Trophoblast cell (in vitro differentiated cells and primary cell): ENCODE measurements around the gene PREB.

Experiments used
- DNase-seq, 2 donors: peaks; one replicate each; pipeline ENCODE4 v3.0.0-alpha.2; 2016
- H2AFZ ChIP-seq: 2 replicates; pipeline ENCODE4 v1.6.1; 2013; ENCODE audit warnings: low read length, moderate library complexity, mild to moderate bottlenecking; ENCODE audit not compliant: insufficient read depth, poor library complexity
- H2AK5ac ChIP-seq: 2 replicates; pipeline ENCODE4 v1.6.1; 2013; ENCODE audit warnings: mild to moderate bottlenecking, low read length
- H2BK120ac ChIP-seq: 2 replicates; pipeline ENCODE4 v1.6.1; 2013; ENCODE audit warnings: low read length, mild to moderate bottlenecking, moderate library complexity; ENCODE audit not compliant: insufficient read depth, poor library complexity
- H2BK12ac ChIP-seq: 2 replicates; pipeline ENCODE4 v1.6.1; 2013; ENCODE audit warnings: mild to moderate bottlenecking, low read length, moderate library complexity
- H2BK5ac ChIP-seq: 2 replicates; pipeline ENCODE4 v1.6.1; 2013; ENCODE audit warnings: low read length, low read depth, moderate library complexity, mild to moderate bottlenecking; ENCODE audit not compliant: poor library complexity
- H3K14ac ChIP-seq: 2 replicates; pipeline ENCODE4 v1.6.1; 2013; ENCODE audit warnings: mild to moderate bottlenecking, low read length
- H3K18ac ChIP-seq: 2 replicates; pipeline ENCODE4 v1.6.1; 2013; ENCODE audit warnings: mild to moderate bottlenecking, low read length
- H3K23ac ChIP-seq: 2 replicates; pipeline ENCODE4 v1.6.1; 2013; ENCODE audit warnings: low read length
- H3K27ac ChIP-seq: 2 replicates; pipeline ENCODE4 v1.5.1; 2013; ENCODE audit warnings: low read depth, mild to moderate bottlenecking, inconsistent platforms, low read length, moderate library complexity
- H3K27me3 ChIP-seq: 2 replicates; pipeline ENCODE4 v1.6.1; 2013; ENCODE audit warnings: inconsistent platforms, mild to moderate bottlenecking, low read length, moderate library complexity; ENCODE audit not compliant: insufficient read depth
- H3K36me3 ChIP-seq, 2 experiments: 1 replicate in 1 of 2; 2 replicates in 1 of 2; pipeline ENCODE4 v1.6.1; 2013; ENCODE audit warnings: low read length in 2 of 2, mild to moderate bottlenecking in 2 of 2, moderate library complexity in 1 of 2; ENCODE audit not compliant: insufficient read depth in 2 of 2, control insufficient read depth in 1 of 2
- H3K4ac ChIP-seq: 2 replicates; pipeline ENCODE4 v1.6.1; 2013; ENCODE audit warnings: low read depth, mild to moderate bottlenecking, low read length, moderate library complexity
- H3K4me1 ChIP-seq, 2 experiments: 1 replicate in 1 of 2; 2 replicates in 1 of 2; pipeline ENCODE4 v1.6.1; 2013; ENCODE audit warnings: low read length in 2 of 2, mild to moderate bottlenecking in 2 of 2, moderate library complexity in 1 of 2; ENCODE audit not compliant: insufficient read depth in 2 of 2, control insufficient read depth in 1 of 2
- H3K4me2 ChIP-seq: 2 replicates; pipeline ENCODE4 v1.6.1; 2013; ENCODE audit warnings: inconsistent platforms, mild to moderate bottlenecking, low read length, moderate library complexity
- H3K4me3 ChIP-seq: 2 replicates; pipeline ENCODE4 v1.5.1; 2013; ENCODE audit warnings: mild to moderate bottlenecking, low read depth, low read length, inconsistent platforms
- H3K79me1 ChIP-seq: one replicate; pipeline ENCODE4 v1.6.1; 2013; ENCODE audit warnings: low read length
- H3K79me2 ChIP-seq: 2 replicates; pipeline ENCODE4 v1.6.1; 2013; ENCODE audit warnings: low read length, mild to moderate bottlenecking; ENCODE audit not compliant: control insufficient read depth, insufficient read depth, poor library complexity
- H3K9ac ChIP-seq: 2 replicates; pipeline ENCODE4 v1.6.1; 2013; ENCODE audit warnings: mild to moderate bottlenecking, low read length
- H3K9me3 ChIP-seq: 2 replicates; pipeline ENCODE4 v1.6.1; 2013; ENCODE audit warnings: low read depth, mild to moderate bottlenecking, control low read depth, inconsistent platforms, low read length; ENCODE audit not compliant: insufficient read depth
- H4K12ac ChIP-seq: 2 replicates; pipeline ENCODE4 v1.6.1; 2013; ENCODE audit warnings: low read depth, mild to moderate bottlenecking, low read length, moderate library complexity
- H4K8ac ChIP-seq: 2 replicates; pipeline ENCODE4 v1.6.1; 2013; ENCODE audit warnings: low read depth, mild to moderate bottlenecking, low read length, moderate library complexity
- H4K91ac ChIP-seq: one replicate; pipeline ENCODE4 v1.6.1; 2013; ENCODE audit warnings: low read depth, mild to moderate bottlenecking, low read length, moderate library complexity
- WGBS: extraction: QIAGEN DNeasy Blood & Tissue Kit; methylation state at CpG from one replicate; pipeline ENCODE4 v1.1.7; 2013; ENCODE audit warnings: missing lambda C conversion rate; ENCODE audit not compliant: insufficient read length, insufficient coverage; ENCODE audit errors: extremely low coverage; 5-methylcytosine and 5-hydroxymethylcytosine counted together

The PREB gene

GRCh38 chr2:27095745-27096651, 38.4 kb downstream of the PREB start:
- no peak overlapping the region for H2AK5ac ChIP-seq
- peak overlapping the region; percentile 9 for H3K18ac ChIP-seq
- H3K23ac ChIP-seq = no peak overlapping the region
- no peaks in the 10 kb centered on the region for H3K79me2 ChIP-seq
- peak; percentile 44 to 70 for DNase-seq
- H4K91ac ChIP-seq = peak overlapping the region; percentile 31
- peak overlapping the region; percentile 25 for H3K14ac ChIP-seq
- H3K9me3 ChIP-seq = no peaks in the 10 kb centered on the region
- peak overlapping the region; percentile 87 for H2AFZ ChIP-seq
- no peaks in the 10 kb centered on the region for H3K27me3 ChIP-seq
- H4K8ac ChIP-seq = peak overlapping the region; percentile 96
- peaks cover 4% of the 10 kb centered on the region in 2 experiments for H3K4me1 ChIP-seq
- no peak overlapping the region for H3K4me3 ChIP-seq
- no peaks in the 10 kb centered on the region for H3K36me3 ChIP-seq
- H3K27ac ChIP-seq = peak overlapping the region; percentile 24
- no peak overlapping the region for H3K4ac ChIP-seq
- H3K79me1 ChIP-seq = peaks cover 7% of the 10 kb centered on the region
- peak overlapping the region; percentile 62 for H3K4me2 ChIP-seq
- H4K12ac ChIP-seq = peak overlapping the region; percentile 55
- H2BK120ac ChIP-seq = peak overlapping the region; percentile 62
- H2BK5ac ChIP-seq = peak overlapping the region; percentile 43
- no CpG with 5 or more reads among the region's 18 CpGs for WGBS
- H2BK12ac ChIP-seq = peak overlapping the region; percentile 33
- peak overlapping the region; percentile 11 for H3K9ac ChIP-seq

- DNase-seq = no peak
- no peak overlapping the region for H3K4ac ChIP-seq
- no peak overlapping the region for H3K14ac ChIP-seq
- H3K9me3 ChIP-seq = no peaks in the 10 kb centered on the region
- H2BK12ac ChIP-seq = no peak overlapping the region
- H4K91ac ChIP-seq = peak overlapping the region; percentile 31
- no peaks in the 10 kb centered on the region for H3K27me3 ChIP-seq
- no peak overlapping the region for H4K12ac ChIP-seq
- H3K4me3 ChIP-seq = no peak overlapping the region
- H3K9ac ChIP-seq = no peak overlapping the region
- no CpG with 5 or more reads among the region's 2 CpGs for WGBS
- no peak overlapping the region for H3K23ac ChIP-seq
- no peak overlapping the region for H2BK5ac ChIP-seq
- H3K36me3 ChIP-seq = no peaks in the 10 kb centered on the region
- H2AK5ac ChIP-seq = no peak overlapping the region
- peak overlapping the region; percentile 96 for H4K8ac ChIP-seq
- H3K27ac ChIP-seq = peak overlapping the region; percentile 20
- H3K4me2 ChIP-seq = no peak overlapping the region
- H3K18ac ChIP-seq = no peak overlapping the region
- H3K79me2 ChIP-seq = no peaks in the 10 kb centered on the region
- H2AFZ ChIP-seq = no peak overlapping the region
- no peak overlapping the region for H2BK120ac ChIP-seq
- H3K4me1 ChIP-seq = peaks cover 4% of the 10 kb centered on the region in 2 experiments
- peaks cover 7% of the 10 kb centered on the region for H3K79me1 ChIP-seq
Observed at GRCh38 chr2:27095427-27095744, 39.0 kb downstream of the PREB start.

GRCh38 chr2:27094353-27094984, 40.0 kb downstream of the PREB start:
- Histone ChIP-seq H3K4me1 (peaks cover 4% of the 10 kb centered on the region in 2 experiments), H3K27me3 (no peaks in the 10 kb centered on the region), H3K4me2 (no peak overlapping the region), H3K36me3 (no peaks in the 10 kb centered on the region), H3K23ac (no peak overlapping the region), H3K79me2 (no peaks in the 10 kb centered on the region), H2AFZ (no peak overlapping the region), H3K27ac (no peak overlapping the region), H3K9ac (no peak overlapping the region), H4K91ac (no peak overlapping the region), H3K4me3 (no peak overlapping the region), H4K8ac (no peak overlapping the region), H2BK12ac (no peak overlapping the region), H3K4ac (no peak overlapping the region), H3K14ac (no peak overlapping the region), H2AK5ac (no peak overlapping the region), H3K79me1 (peaks cover 7% of the 10 kb centered on the region), H4K12ac (no peak overlapping the region), H2BK5ac (no peak overlapping the region), H2BK120ac (no peak overlapping the region), H3K18ac (no peak overlapping the region), H3K9me3 (no peaks in the 10 kb centered on the region)
- no CpG with 5 or more reads among the region's 24 CpGs for WGBS
- no peak for DNase-seq

- Histone ChIP-seq H3K36me3 (no peaks in the 10 kb centered on the region), H3K4me3 (no peak overlapping the region), H4K8ac (no peak overlapping the region), H3K9me3 (no peaks in the 10 kb centered on the region), H3K23ac (peak overlapping the region; percentile 50), H3K27me3 (no peaks in the 10 kb centered on the region), H3K27ac (no peak overlapping the region), H3K4me2 (no peak overlapping the region), H2AK5ac (no peak overlapping the region), H3K79me1 (peaks cover 7% of the 10 kb centered on the region), H4K91ac (no peak overlapping the region), H3K4me1 (peaks cover 4% of the 10 kb centered on the region in 2 experiments), H2BK120ac (no peak overlapping the region), H2BK5ac (no peak overlapping the region), H2AFZ (no peak overlapping the region), H2BK12ac (no peak overlapping the region), H3K14ac (no peak overlapping the region), H3K79me2 (no peaks in the 10 kb centered on the region), H3K4ac (no peak overlapping the region), H3K9ac (no peak overlapping the region), H3K18ac (no peak overlapping the region), H4K12ac (no peak overlapping the region)
- no CpG with 5 or more reads among the region's 6 CpGs for WGBS
- no peak for DNase-seq
Observed at GRCh38 chr2:27093430-27094352, 40.7 kb downstream of the PREB start.
